Upper lobe of left lung (tissue), 6 donors: ENCODE results near the gene FGF14. TPM values are rescaled to one million over a fixed set of nuclear protein-coding genes. Genes with fewer than 3 reads are reported as not detected.

Source experiments
- ATAC-seq, 2 donors: fragments of 200-7000 bp; cut with Tn5 transposase; one replicate each; pipeline ENCODE4 v1.9.1; 2022; ENCODE audit warnings: mild to moderate bottlenecking in 2 of 2, moderate library complexity in 2 of 2; ENCODE audit not compliant: low FRiP score in 2 of 2
- DNase-seq, 2 donors: peaks; one replicate each; pipeline ENCODE4 v3.0.0-alpha.2; 2019 to 2020
- H3K27ac ChIP-seq, 4 donors: fragments of 200-600 bp; sonication (generic); one replicate each; pipeline ENCODE4 v1.5.1; 2016 to 2019
- H3K27me3 ChIP-seq, 4 donors: fragments of 200-600 bp; sonication (generic); one replicate each; pipeline ENCODE4 v1.5.1; 2017 to 2019
- H3K36me3 ChIP-seq, 4 donors: fragments of 200-600 bp; sonication (generic); one replicate each; pipeline ENCODE4 v1.5.1; 2016 to 2019
- H3K4me1 ChIP-seq, 4 donors: fragments of 200-600 bp; sonication (generic); one replicate each; pipeline ENCODE4 v1.5.1; 2018 to 2019
- H3K4me3 ChIP-seq, 4 donors: fragments of 200-600 bp; sonication (generic); one replicate each; pipeline ENCODE4 v1.5.1; 2017 to 2019; ENCODE audit warnings: mild to moderate bottlenecking in 2 of 4, moderate library complexity in 1 of 4
- H3K9me3 ChIP-seq, 4 donors: fragments of 200-600 bp; sonication (generic); one replicate each; pipeline ENCODE4 v1.5.1; 2018 to 2019
- CTCF ChIP-seq, 6 experiments: fragments of 450-650 bp in 4 of 6; fragments of 200-600 bp in 2 of 6; sonication (generic) in 2 of 6; IDR thresholded peaks; one replicate each; pipeline ENCODE4 v1.5.1; 2016 to 2019; ENCODE audit warnings: antibody characterized with exemption in 6 of 6
- EP300 ChIP-seq, 4 donors: sonication (generic); formaldehyde crosslinking; IDR thresholded peaks; one replicate each; pipeline ENCODE4 v1.5.1; 2017; ENCODE audit warnings: antibody characterized with exemption in 4 of 4, control low read depth in 2 of 4
- POLR2A ChIP-seq, 4 donors: fragments of 450-650 bp; IDR thresholded peaks; one replicate each; pipeline ENCODE4 v1.5.1; 2016 to 2017; ENCODE audit warnings: antibody characterized with exemption in 4 of 4, mild to moderate bottlenecking in 2 of 4
- POLR2AphosphoS5 ChIP-seq, 2 donors: sonication (generic); formaldehyde crosslinking; IDR thresholded peaks; one replicate each; pipeline ENCODE4 v1.5.1; 2017; ENCODE audit warnings: antibody characterized with exemption in 2 of 2
- WGBS, 2 donors: methylation state at CpG; one replicate each; pipeline ENCODE4 v1.1.5; 2017 to 2018; 5-methylcytosine and 5-hydroxymethylcytosine counted together
- total RNA-seq, 6 donors: library from RNA; depleted of rRNA in 4 of 6; stranded (reverse); fragments of >200 nt in 4 of 6; gene quantifications; one replicate each; pipeline versions ENCODE4 v1.1.0 to v1.2.1, GENCODE V29; 2016 to 2021
- donor health status: DM: no; HTN: no; CAD: no; lungs with moderate emphysema.
- donor health status: DM: no; HTN: yes; CAD: no; lungs with severe emphysema.

Gene FGF14
- total RNA-seq, 6 donors from 2014 or later, result 0.80 to 8.4 (median 4.1) TPM

- H3K4me3 ChIP-seq, result no peak overlapping the region
- no peaks in the 10 kb centered on the region for H3K27me3 ChIP-seq
- DNase-seq, result no peak
- 66 to 79% methylated on average over 2 of the region's 2 CpGs for WGBS, 2 donors
- TF ChIP-seq CTCF (IDR thresholded peaks at IDR 0.05) (no peak), POLR2A (IDR thresholded peaks at IDR 0.05) (no peak), EP300 (IDR thresholded peaks at IDR 0.05) (no peak), POLR2AphosphoS5 (IDR thresholded peaks at IDR 0.05) (no peak)
- H3K27ac ChIP-seq, result no peak overlapping the region
- ATAC-seq, result no peak
- no peaks in the 10 kb centered on the region for H3K36me3 ChIP-seq
- no peaks in the 10 kb centered on the region for H3K4me1 ChIP-seq
- H3K9me3 ChIP-seq, result no peaks in the 10 kb centered on the region
These were observed 151.4 kb downstream of the FGF14 start for GRCh38 chr13:102250448-102250847.

GRCh38 chr13:102244607-102245227, 157.1 kb downstream of the FGF14 start:
- Histone ChIP-seq H3K27ac (no peak overlapping the region), H3K4me3 (no peak overlapping the region), H3K27me3 (no peaks in the 10 kb centered on the region), H3K4me1 (no peaks in the 10 kb centered on the region), H3K9me3 (no peaks in the 10 kb centered on the region), H3K36me3 (no peaks in the 10 kb centered on the region)
- ATAC-seq (no peak), DNase-seq (no peak)
- 87 to 90% methylated on average over 3 of the region's 3 CpGs for WGBS, 2 donors
- TF ChIP-seq POLR2A (IDR thresholded peaks at IDR 0.05), result no peak
- no peak for TF ChIP-seq POLR2AphosphoS5 (IDR thresholded peaks at IDR 0.05)
- no peak for TF ChIP-seq EP300 (IDR thresholded peaks at IDR 0.05)
- TF ChIP-seq CTCF (IDR thresholded peaks at IDR 0.05), result no peak

GRCh38 chr13:102240110-102240509, 161.7 kb downstream of the FGF14 start:
- WGBS, 2 donors, result 51 to 62% methylated on average over 3 of the region's 3 CpGs
- Histone ChIP-seq H3K36me3 (no peaks in the 10 kb centered on the region), H3K27ac (no peak overlapping the region), H3K9me3 (no peaks in the 10 kb centered on the region), H3K4me1 (peaks cover 0 to 5% (median 0%) of the 10 kb centered on the region in 4 donors), H3K27me3 (no peaks in the 10 kb centered on the region), H3K4me3 (no peak overlapping the region)
- ATAC-seq, result no peak
- no peak for DNase-seq
- no peak for TF ChIP-seq EP300 (IDR thresholded peaks at IDR 0.05)
- TF ChIP-seq CTCF (IDR thresholded peaks at IDR 0.05), result no peak
- TF ChIP-seq POLR2AphosphoS5 (IDR thresholded peaks at IDR 0.05), result no peak
- TF ChIP-seq POLR2A (IDR thresholded peaks at IDR 0.05), result no peak

- no peak overlapping the region for H3K4me3 ChIP-seq
- H3K27me3 ChIP-seq, result no peaks in the 10 kb centered on the region
- 73 to 84% methylated on average over 6 of the region's 6 CpGs for WGBS, 2 donors
- no peak for TF ChIP-seq POLR2AphosphoS5 (IDR thresholded peaks at IDR 0.05)
- no peak for DNase-seq
- no peak for ATAC-seq
- H3K27ac ChIP-seq, result no peak overlapping the region
- no peaks in the 10 kb centered on the region for H3K36me3 ChIP-seq
- peaks cover 0 to 5% (median 0%) of the 10 kb centered on the region in 4 donors for H3K4me1 ChIP-seq
- H3K9me3 ChIP-seq, result no peaks in the 10 kb centered on the region
These were observed 164.6 kb downstream of the FGF14 start for GRCh38 chr13:102237230-102237629.

GRCh38 chr13:102236830-102237229, 165.0 kb downstream of the FGF14 start:
- ATAC-seq (peak in 1 of 2 donors; percentile 36), DNase-seq (no peak)

More at GRCh38 chr13:102236830-102237229, 165.0 kb downstream of the FGF14 start:
- Histone ChIP-seq H3K4me1 (peaks cover 0 to 5% (median 0%) of the 10 kb centered on the region in 4 donors), H3K27ac (no peak overlapping the region), H3K27me3 (no peaks in the 10 kb centered on the region), H3K36me3 (no peaks in the 10 kb centered on the region), H3K9me3 (no peaks in the 10 kb centered on the region), H3K4me3 (no peak overlapping the region)
- TF ChIP-seq POLR2A (IDR thresholded peaks at IDR 0.05), result no peak
- no peak for TF ChIP-seq EP300 (IDR thresholded peaks at IDR 0.05)
- TF ChIP-seq CTCF (IDR thresholded peaks at IDR 0.05), result no peak
- no peak for TF ChIP-seq POLR2AphosphoS5 (IDR thresholded peaks at IDR 0.05)
- 74 to 91% methylated on average over 5 to 8 of the region's 8 CpGs for WGBS, 2 donors
